Activated CD8-positive, alpha-beta memory T cell treated with anti-CD3 and anti-CD28 coated beads, Interleukin-2, amount 50 U/mL, for 24 hours (primary cell): Measurements from ENCODE around the gene CCER1.

Source experiments
- DNase-seq: peaks from one replicate; pipeline ENCODE4 v3.0.0-alpha.2; 2020; ENCODE audit errors: extremely low read depth

CCER1 gene

DNA sequence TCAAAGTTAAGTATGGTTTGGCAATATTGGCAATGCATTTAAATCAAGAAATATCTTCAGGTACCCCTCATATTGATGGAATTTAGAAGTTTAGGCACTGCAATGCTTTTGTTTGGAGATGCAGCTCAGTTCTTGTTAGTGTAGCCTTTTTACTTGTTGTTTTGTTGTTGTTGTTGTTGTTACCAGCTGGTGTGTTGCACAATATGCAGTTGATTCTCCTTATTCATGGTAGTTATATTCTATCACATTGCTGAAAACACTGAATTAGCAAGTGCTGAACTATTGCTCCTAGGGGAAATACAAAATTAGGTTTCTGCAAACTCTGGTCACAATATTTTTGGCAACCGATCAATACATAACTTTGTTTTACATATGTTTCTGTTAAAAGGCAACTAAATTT is 34.8 kb downstream of the CCER1 start:
- no peak for DNase-seq

DNA sequence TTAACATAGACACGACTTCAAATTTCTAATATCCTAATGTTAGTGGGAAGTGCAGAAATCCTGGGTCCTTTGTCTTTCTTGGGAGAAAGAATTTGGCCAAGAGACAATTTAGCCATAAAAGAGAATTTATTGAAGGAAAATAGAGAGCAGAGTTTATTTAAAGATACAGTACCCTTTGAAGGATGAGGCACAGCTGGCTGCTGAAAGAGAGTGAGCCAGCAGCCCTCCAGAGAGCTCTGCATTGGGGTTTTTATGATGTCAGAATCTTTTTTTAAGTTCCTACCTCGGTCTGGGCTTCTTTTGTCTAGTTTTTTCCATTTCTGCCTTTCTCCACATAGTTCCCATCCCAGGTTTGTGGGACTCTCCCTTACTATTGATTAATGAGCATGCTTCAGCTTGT is 37.5 kb downstream of the CCER1 start:
- DNase-seq = no peak

DNA sequence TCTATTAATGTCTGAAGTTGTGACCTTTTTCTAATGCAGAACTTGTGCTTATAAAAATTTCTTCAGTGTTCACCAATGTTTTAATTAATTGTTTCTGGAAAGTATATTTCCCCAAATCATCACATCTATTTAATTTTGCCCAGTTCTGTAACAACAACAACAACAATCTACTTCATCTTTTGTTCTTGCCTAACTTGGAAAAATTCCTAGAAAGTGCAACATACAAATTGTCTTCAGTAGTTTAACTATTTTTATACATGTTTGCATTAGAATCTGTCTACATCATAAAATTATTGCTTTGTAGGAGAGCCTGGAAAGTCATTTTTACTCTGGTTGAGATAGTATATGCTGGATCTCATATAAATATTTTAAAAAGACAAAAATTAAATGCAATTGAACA is 38.5 kb downstream of the CCER1 start:
- DNase-seq = no peak

DNA sequence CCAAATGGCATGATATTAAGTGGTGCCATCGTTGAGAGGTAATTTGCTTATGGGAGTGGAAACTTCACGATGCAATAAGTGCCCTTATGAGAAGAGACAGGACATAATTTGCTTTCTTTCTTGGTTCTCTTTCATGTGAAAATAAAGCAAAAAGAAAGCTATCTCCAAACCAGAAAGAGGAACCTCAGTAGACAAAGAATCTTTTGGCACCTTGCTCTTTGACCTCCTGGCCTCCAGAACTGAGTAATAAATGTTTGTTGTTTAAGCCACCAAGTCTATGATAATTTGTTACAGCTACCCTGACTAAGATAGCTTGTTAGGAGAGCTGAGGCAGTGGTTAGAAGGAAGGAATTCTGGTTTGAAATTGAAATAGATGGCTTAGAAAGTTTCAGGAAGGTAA is 39.6 kb downstream of the CCER1 start:
- DNase-seq = no peak

DNA sequence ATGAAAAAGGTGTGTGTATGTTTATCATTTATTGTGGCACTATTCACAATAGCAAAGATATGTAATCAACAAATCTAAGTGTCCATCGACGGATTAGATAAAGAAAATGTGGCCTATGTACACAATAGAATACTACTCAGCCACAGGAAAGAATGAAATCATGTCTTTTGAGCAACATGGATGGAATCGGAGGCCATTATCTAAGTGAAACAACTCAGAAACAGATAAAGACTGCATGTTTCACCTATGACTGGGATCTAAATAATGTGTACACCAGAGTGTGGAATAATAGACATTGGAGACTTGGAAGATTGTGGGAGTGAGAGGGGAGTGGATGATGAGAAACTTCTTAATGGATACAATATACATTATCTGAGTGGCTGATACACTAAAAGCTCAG is 44.0 kb downstream of the CCER1 start:
- DNase-seq = no peak

DNA sequence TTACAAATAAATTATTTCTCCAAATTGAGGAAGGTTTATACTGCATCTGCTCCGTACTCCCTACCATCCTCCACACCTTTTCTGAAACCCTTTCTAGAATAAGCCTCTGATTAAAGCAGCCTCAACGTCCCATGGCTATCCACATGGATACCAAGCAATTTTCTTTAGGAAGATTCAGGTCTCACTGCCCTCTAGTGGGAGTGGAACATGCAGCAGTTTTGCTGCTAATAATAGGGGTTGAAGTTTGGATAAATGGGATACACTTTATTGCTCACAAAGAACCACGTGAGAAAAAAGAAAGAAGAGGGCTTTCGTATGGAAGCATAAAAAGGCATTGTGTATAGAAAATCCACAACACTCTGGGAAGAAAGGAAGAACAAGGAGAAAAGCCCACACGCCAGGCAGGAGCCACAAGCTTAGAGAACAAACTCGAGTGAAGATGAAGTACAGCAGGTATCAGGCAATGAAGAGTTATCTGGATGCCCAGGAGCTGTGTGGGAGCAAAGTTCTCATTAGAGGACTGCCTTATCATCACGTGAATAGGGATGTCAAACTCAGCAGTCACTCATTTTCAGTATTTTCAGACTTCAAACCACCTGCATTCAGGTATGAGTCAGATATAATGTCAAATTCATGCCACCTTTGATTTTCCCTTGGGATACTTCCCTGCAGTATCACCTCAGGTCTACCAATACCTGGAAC is 45.8 kb downstream of the CCER1 start:
- DNase-seq = no peak

DNA sequence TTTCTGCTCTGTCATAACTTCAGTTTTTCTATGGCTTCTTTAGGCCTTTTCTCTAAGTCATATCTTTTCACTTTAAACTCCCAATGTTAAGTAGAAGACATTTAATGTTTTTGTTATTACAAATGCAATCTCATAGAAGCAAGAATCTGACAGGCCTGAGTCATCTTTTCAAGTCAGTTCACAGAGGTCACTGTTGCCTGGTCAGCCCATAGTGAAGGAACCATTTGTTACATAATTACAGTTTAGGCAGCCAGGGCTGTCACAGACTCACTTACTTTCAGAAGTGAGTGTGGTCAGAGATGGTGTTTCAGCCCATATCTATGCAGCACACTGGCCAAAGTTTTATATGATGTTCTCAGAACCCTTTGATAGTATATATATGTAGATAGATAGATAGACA is 46.5 kb downstream of the CCER1 start:
- DNase-seq = no peak

DNA sequence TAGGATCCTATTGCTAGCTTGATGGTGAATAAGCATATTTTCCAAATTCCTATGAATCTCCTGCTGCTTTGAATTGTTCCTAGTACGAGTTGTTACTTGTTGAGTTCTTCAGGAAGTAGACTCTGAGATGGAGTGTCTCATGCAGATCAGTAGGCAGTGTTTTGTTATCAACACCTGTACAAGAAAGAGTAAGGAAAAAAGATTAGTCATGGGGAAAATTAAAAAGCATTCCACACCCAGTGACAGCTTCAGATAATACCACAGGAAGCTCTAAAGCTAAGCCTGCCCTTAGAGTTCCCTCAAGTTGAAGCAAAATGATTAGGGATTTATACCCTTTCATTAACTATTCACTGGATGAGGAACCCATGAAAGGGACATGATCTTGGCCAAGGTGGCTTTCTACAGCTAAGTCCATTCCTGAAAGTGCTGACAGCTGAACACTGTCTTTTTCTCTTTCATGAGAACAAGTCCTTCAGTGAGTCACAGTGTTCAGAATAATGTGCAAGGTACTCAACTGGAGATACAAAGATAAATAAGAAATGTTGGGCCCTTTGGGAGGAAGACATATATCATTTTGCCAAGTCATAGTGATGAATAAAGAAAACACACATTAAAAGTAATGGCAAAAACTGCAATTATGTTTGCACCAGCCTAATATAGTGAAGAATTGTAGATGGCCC is 49.1 kb downstream of the CCER1 start:
- DNase-seq = no peak

DNA sequence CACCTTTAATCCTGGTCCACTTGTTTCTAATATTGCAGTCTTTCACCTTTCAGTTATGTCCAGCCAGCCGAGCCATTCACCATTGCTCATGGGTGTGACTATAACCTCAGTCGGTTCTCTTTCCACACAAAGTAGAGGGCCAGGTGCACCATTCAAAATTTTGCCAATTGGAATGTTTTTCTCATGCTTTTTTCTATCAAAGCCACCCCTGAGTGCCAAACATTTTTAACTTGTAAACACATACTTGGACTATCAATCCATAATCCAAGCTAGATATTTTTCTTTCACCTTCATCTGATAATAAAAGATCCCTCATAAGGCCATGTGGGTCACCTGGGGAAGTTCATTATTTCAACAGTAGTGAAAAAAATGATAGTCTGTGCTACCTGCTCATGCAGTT is 52.4 kb downstream of the CCER1 start:
- no peak for DNase-seq
